Measurements from ENCODE around the gene ACVR1B. TPM values are rescaled to one million over a fixed set of nuclear protein-coding genes. Genes with fewer than 3 reads are reported as not detected.

ACVR1B gene
- polyA plus RNA-seq, 4 donors: 11.6 to 75.8 (median 21.4) TPM

GRCh38 chr12:51922146-51922545 lies 29.4 kb upstream of the ACVR1B start:
- 88 to 93% (median 92%) methylated on average over 2 of the region's 2 CpGs for WGBS, 3 donors
- Histone ChIP-seq H3K4me3 (ENCODE audit: low read depth in 1 of 3, low read length in 3 of 3) (no peak overlapping the region), H3K27me3 (ENCODE audit: control insufficient read depth in 3 of 3, insufficient read depth in 3 of 3, low read length in 3 of 3) (no peaks in the 10 kb centered on the region), H3K9me3 (ENCODE audit: control insufficient read depth in 2 of 2, insufficient read depth in 1 of 2, low read depth in 1 of 2, low read length in 1 of 2) (no peaks in the 10 kb centered on the region), H3K27ac (ENCODE audit: low read depth in 1 of 3, low read length in 2 of 3) (peak overlapping the region in 2 of 3 donors; percentile 36 to 69), H3K36me3 (ENCODE audit: control insufficient read depth in 3 of 3, insufficient read depth in 2 of 3, low read depth in 1 of 3, low read length in 3 of 3) (peaks cover 0 to 21% (median 0%) of the 10 kb centered on the region in 3 donors), H3K4me1 (ENCODE audit: control insufficient read depth in 3 of 3, insufficient read depth in 2 of 3, low read depth in 1 of 3, low read length in 2 of 3) (peaks cover 0 to 40% (median 2%) of the 10 kb centered on the region in 3 donors)
- no peak for DNase-seq
- no peak for FAIRE-seq

GRCh38 chr12:51922762-51923505 lies 28.6 kb upstream of the ACVR1B start:
- Histone ChIP-seq H3K27me3 (ENCODE audit: control insufficient read depth in 3 of 3, insufficient read depth in 3 of 3, low read length in 3 of 3) (no peaks in the 10 kb centered on the region), H3K4me1 (ENCODE audit: control insufficient read depth in 3 of 3, insufficient read depth in 2 of 3, low read depth in 1 of 3, low read length in 2 of 3) (peaks cover 0 to 36% (median 2%) of the 10 kb centered on the region in 3 donors), H3K4me3 (ENCODE audit: low read depth in 1 of 3, low read length in 3 of 3) (no peak overlapping the region), H3K27ac (ENCODE audit: low read depth in 1 of 3, low read length in 2 of 3) (peak overlapping the region in 2 of 3 donors; percentile 36 to 69), H3K36me3 (ENCODE audit: control insufficient read depth in 3 of 3, insufficient read depth in 2 of 3, low read depth in 1 of 3, low read length in 3 of 3) (peaks cover 0 to 18% (median 0%) of the 10 kb centered on the region in 3 donors), H3K9me3 (ENCODE audit: control insufficient read depth in 2 of 2, insufficient read depth in 1 of 2, low read depth in 1 of 2, low read length in 1 of 2) (no peaks in the 10 kb centered on the region)
- FAIRE-seq: no peak
- DNase-seq: peak; percentile 77 to 79
- 46 to 63% (median 57%) methylated on average over 16 of the region's 16 CpGs for WGBS, 3 donors

GRCh38 chr12:51923506-51924365 lies 27.8 kb upstream of the ACVR1B start:
- Histone ChIP-seq H3K4me3 (ENCODE audit: low read depth in 1 of 3, low read length in 3 of 3) (no peak overlapping the region), H3K9me3 (ENCODE audit: control insufficient read depth in 2 of 2, insufficient read depth in 1 of 2, low read depth in 1 of 2, low read length in 1 of 2) (no peaks in the 10 kb centered on the region), H3K27ac (ENCODE audit: low read depth in 1 of 3, low read length in 2 of 3) (peak overlapping the region in 2 of 3 donors; percentile 36 to 69), H3K27me3 (ENCODE audit: control insufficient read depth in 3 of 3, insufficient read depth in 3 of 3, low read length in 3 of 3) (no peaks in the 10 kb centered on the region), H3K4me1 (ENCODE audit: control insufficient read depth in 3 of 3, insufficient read depth in 2 of 3, low read depth in 1 of 3, low read length in 2 of 3) (peaks cover 0 to 31% (median 2%) of the 10 kb centered on the region in 3 donors), H3K36me3 (ENCODE audit: control insufficient read depth in 3 of 3, insufficient read depth in 2 of 3, low read depth in 1 of 3, low read length in 3 of 3) (peaks cover 0 to 14% (median 0%) of the 10 kb centered on the region in 3 donors)
- 23 to 42% (median 35%) methylated on average over 31 of the region's 31 CpGs for WGBS, 3 donors
- FAIRE-seq: no peak
- peak in 1 of 2 donors; percentile 72 for DNase-seq

GRCh38 chr12:51924551-51925319 lies 26.8 kb upstream of the ACVR1B start:
- H3K36me3 ChIP-seq (ENCODE audit: control insufficient read depth in 3 of 3, insufficient read depth in 2 of 3, low read depth in 1 of 3, low read length in 3 of 3): peaks cover 0 to 11% (median 0%) of the 10 kb centered on the region in 3 donors
- WGBS, 3 donors: 75 to 90% (median 88%) methylated on average over 5 of the region's 5 CpGs
- DNase-seq (no peak), FAIRE-seq (no peak)
- H3K4me1 ChIP-seq (ENCODE audit: control insufficient read depth in 3 of 3, insufficient read depth in 2 of 3, low read depth in 1 of 3, low read length in 2 of 3): peaks cover 0 to 31% (median 2%) of the 10 kb centered on the region in 3 donors
- H3K27ac ChIP-seq (ENCODE audit: low read depth in 1 of 3, low read length in 2 of 3): no peak overlapping the region
- H3K9me3 ChIP-seq (ENCODE audit: control insufficient read depth in 2 of 2, insufficient read depth in 1 of 2, low read depth in 1 of 2, low read length in 1 of 2): no peaks in the 10 kb centered on the region
- no peaks in the 10 kb centered on the region for H3K27me3 ChIP-seq (ENCODE audit: control insufficient read depth in 3 of 3, insufficient read depth in 3 of 3, low read length in 3 of 3)
- H3K4me3 ChIP-seq (ENCODE audit: low read depth in 1 of 3, low read length in 3 of 3): no peak overlapping the region

GRCh38 chr12:51925346-51926063 lies 26.0 kb upstream of the ACVR1B start:
- H3K27ac ChIP-seq (ENCODE audit: low read depth in 1 of 3, low read length in 2 of 3): peak overlapping the region in 1 of 3 donors; percentile 41
- DNase-seq: no peak
- peaks cover 0 to 31% (median 2%) of the 10 kb centered on the region in 3 donors for H3K4me1 ChIP-seq (ENCODE audit: control insufficient read depth in 3 of 3, insufficient read depth in 2 of 3, low read depth in 1 of 3, low read length in 2 of 3)
- H3K4me3 ChIP-seq (ENCODE audit: low read depth in 1 of 3, low read length in 3 of 3): no peak overlapping the region
- WGBS, 3 donors: 55 to 61% (median 55%) methylated on average over 3 of the region's 3 CpGs
- no peak for FAIRE-seq
- H3K27me3 ChIP-seq (ENCODE audit: control insufficient read depth in 3 of 3, insufficient read depth in 3 of 3, low read length in 3 of 3): no peaks in the 10 kb centered on the region
- H3K36me3 ChIP-seq (ENCODE audit: control insufficient read depth in 3 of 3, insufficient read depth in 2 of 3, low read depth in 1 of 3, low read length in 3 of 3): peaks cover 0 to 6% (median 0%) of the 10 kb centered on the region in 3 donors
- no peaks in the 10 kb centered on the region for H3K9me3 ChIP-seq (ENCODE audit: control insufficient read depth in 2 of 2, insufficient read depth in 1 of 2, low read depth in 1 of 2, low read length in 1 of 2)

GRCh38 chr12:51926064-51926632 lies 25.4 kb upstream of the ACVR1B start:
- Histone ChIP-seq H3K9me3 (ENCODE audit: control insufficient read depth in 2 of 2, insufficient read depth in 1 of 2, low read depth in 1 of 2, low read length in 1 of 2) (no peaks in the 10 kb centered on the region), H3K36me3 (ENCODE audit: control insufficient read depth in 3 of 3, insufficient read depth in 2 of 3, low read depth in 1 of 3, low read length in 3 of 3) (peaks cover 0 to 5% (median 0%) of the 10 kb centered on the region in 3 donors), H3K27ac (ENCODE audit: low read depth in 1 of 3, low read length in 2 of 3) (peak overlapping the region in 1 of 3 donors; percentile 53), H3K27me3 (ENCODE audit: control insufficient read depth in 3 of 3, insufficient read depth in 3 of 3, low read length in 3 of 3) (no peaks in the 10 kb centered on the region), H3K4me3 (ENCODE audit: low read depth in 1 of 3, low read length in 3 of 3) (no peak overlapping the region), H3K4me1 (ENCODE audit: control insufficient read depth in 3 of 3, insufficient read depth in 2 of 3, low read depth in 1 of 3, low read length in 2 of 3) (peaks cover 0 to 31% (median 2%) of the 10 kb centered on the region in 3 donors)
- no peak for DNase-seq
- FAIRE-seq: no peak
- WGBS, 3 donors: 37 to 48% (median 43%) methylated on average over 8 of the region's 8 CpGs

- DNase-seq: peak; percentile 68 to 70
- WGBS, 3 donors: 59 to 69% (median 60%) methylated on average over 2 of the region's 2 CpGs
- no peaks in the 10 kb centered on the region for H3K27me3 ChIP-seq (ENCODE audit: control insufficient read depth in 3 of 3, insufficient read depth in 3 of 3, low read length in 3 of 3)
- H3K4me1 ChIP-seq (ENCODE audit: control insufficient read depth in 3 of 3, insufficient read depth in 2 of 3, low read depth in 1 of 3, low read length in 2 of 3): peaks cover 0 to 34% (median 2%) of the 10 kb centered on the region in 3 donors
- H3K27ac ChIP-seq (ENCODE audit: low read depth in 1 of 3, low read length in 2 of 3): no peak overlapping the region
- peaks cover 0 to 5% (median 0%) of the 10 kb centered on the region in 3 donors for H3K36me3 ChIP-seq (ENCODE audit: control insufficient read depth in 3 of 3, insufficient read depth in 2 of 3, low read depth in 1 of 3, low read length in 3 of 3)
- no peak overlapping the region for H3K4me3 ChIP-seq (ENCODE audit: low read depth in 1 of 3, low read length in 3 of 3)
- no peak for FAIRE-seq
- H3K9me3 ChIP-seq (ENCODE audit: control insufficient read depth in 2 of 2, insufficient read depth in 1 of 2, low read depth in 1 of 2, low read length in 1 of 2): no peaks in the 10 kb centered on the region
Measured at GRCh38 chr12:51926718-51927117, 24.8 kb upstream of the ACVR1B start.

Data from small intestine (tissue), 7 donors.